Colonic mucosa (tissue), 4 donors: ENCODE measurements around the gene F7. TPM values are rescaled to one million over a fixed set of nuclear protein-coding genes. Genes with fewer than 3 reads are reported as not detected.
"Not testable (repeated sequence)": the region's sequence is repeated elsewhere in the genome, so short reads cannot be mapped to it uniquely, and the experiment has no call there.

Source experiments
- DNase-seq: peaks from one replicate; pipeline ENCODE4 v3.0.0-alpha.2; 2020
- H3K27ac ChIP-seq: fragments of 200-600 bp; one replicate; pipeline ENCODE4 v1.8.0; 2021
- H3K27me3 ChIP-seq: fragments of 200-600 bp; one replicate; pipeline ENCODE4 v1.8.0; 2021
- H3K36me3 ChIP-seq: fragments of 200-600 bp; one replicate; pipeline ENCODE4 v1.8.0; 2021
- H3K4me1 ChIP-seq: fragments of 200-600 bp; one replicate; pipeline ENCODE4 v1.8.0; 2021; ENCODE audit warnings: mild to moderate bottlenecking
- H3K4me3 ChIP-seq: fragments of 200-600 bp; one replicate; pipeline ENCODE4 v1.8.0; 2021
- H3K9ac ChIP-seq, 2 donors: one replicate each; pipeline ENCODE4 v1.7.0; 2013; ENCODE audit warnings: control low read depth in 2 of 2, low read depth in 2 of 2, low read length in 2 of 2
- H3K9me3 ChIP-seq: fragments of 200-600 bp; one replicate; pipeline ENCODE4 v1.8.0; 2021
- CTCF ChIP-seq: fragments of 200-600 bp; IDR thresholded peaks from one replicate; pipeline ENCODE4 v1.8.0; 2022; ENCODE audit warnings: antibody characterized with exemption, mild to moderate bottlenecking
- intact Hi-C: fragments of 100-400 bp; cut with DNase I; formaldehyde crosslinking; loops from one replicate; pipeline ENCODE4 v1.14.1; 2022
- total RNA-seq, 2 donors: library from RNA; stranded (reverse); fragmentation: NEBNext Ultra II Directional in 1 of 2; extraction: Animal tissue kit (Norgen Biotek cat#: 25700) in 1 of 2; gene quantifications; one replicate each; pipeline ENCODE4 v1.2.1, GENCODE V29; 2021
- donor health status: healthy.
- donor health status: DM: no; HTN: no; CAD: no.
- donor health status: DM: no; HTN: no; CAD: no.

Gene F7
- total RNA-seq, 2 donors from 2014 or later, result 0.11 to 0.12 TPM

- Histone ChIP-seq H3K27ac (no peak overlapping the region), H3K9me3 (no peaks in the 10 kb centered on the region), H3K9ac (no peak overlapping the region), H3K4me1 (no peaks in the 10 kb centered on the region), H3K27me3 (no peaks in the 10 kb centered on the region), H3K4me3 (no peak overlapping the region), H3K36me3 (no peaks in the 10 kb centered on the region)
- intact Hi-C loops, result no loop called here
- DNase-seq, result no peak
- no peak for TF ChIP-seq CTCF
Observed at GRCh38 chr13:113161433-113161832, 55.8 kb downstream of the F7 start.

- H3K9ac ChIP-seq, H3K4me3 ChIP-seq, H3K27me3 ChIP-seq, H3K4me1 ChIP-seq, intact Hi-C loops, H3K36me3 ChIP-seq, H3K27ac ChIP-seq, H3K9me3 ChIP-seq, DNase-seq: not testable (repeated sequence)
Observed at GRCh38 chr13:113161975-113162374, 56.4 kb downstream of the F7 start.

GRCh38 chr13:113162783-113163685, 57.4 kb downstream of the F7 start:
- H3K27me3 ChIP-seq, result no peaks in the 10 kb centered on the region
- DNase-seq, result no peak
- H3K9ac ChIP-seq, result no peak overlapping the region
- intact Hi-C loops, result no loop called here
- no peak for TF ChIP-seq CTCF
- no peaks in the 10 kb centered on the region for H3K4me1 ChIP-seq
- H3K36me3 ChIP-seq, result no peaks in the 10 kb centered on the region
- no peak overlapping the region for H3K27ac ChIP-seq
- no peaks in the 10 kb centered on the region for H3K9me3 ChIP-seq
- H3K4me3 ChIP-seq, result no peak overlapping the region

- no peak for TF ChIP-seq CTCF
- no peaks in the 10 kb centered on the region for H3K36me3 ChIP-seq
- DNase-seq, result no peak
- H3K9me3 ChIP-seq, result no peaks in the 10 kb centered on the region
- no peaks in the 10 kb centered on the region for H3K27me3 ChIP-seq
- H3K27ac ChIP-seq, result no peak overlapping the region
- no peak overlapping the region for H3K9ac ChIP-seq
- intact Hi-C loops, result no loop called here
- no peaks in the 10 kb centered on the region for H3K4me1 ChIP-seq
- no peak overlapping the region for H3K4me3 ChIP-seq
Observed at GRCh38 chr13:113164492-113164891, 58.9 kb downstream of the F7 start.

- H3K9me3 ChIP-seq, result no peaks in the 10 kb centered on the region
- TF ChIP-seq CTCF, result no peak
- no peak overlapping the region for H3K27ac ChIP-seq
- no peaks in the 10 kb centered on the region for H3K4me1 ChIP-seq
- no peaks in the 10 kb centered on the region for H3K27me3 ChIP-seq
- intact Hi-C loops, result no loop called here
- H3K36me3 ChIP-seq, result no peaks in the 10 kb centered on the region
- no peak overlapping the region for H3K4me3 ChIP-seq
- no peak for DNase-seq
- H3K9ac ChIP-seq, result peak overlapping the region in 1 of 2 donors; percentile 34
Observed at GRCh38 chr13:113166266-113166665, 60.7 kb downstream of the F7 start.

GRCh38 chr13:113166681-113167080, 61.1 kb downstream of the F7 start:
- Histone ChIP-seq H3K4me3 (no peak overlapping the region), H3K27me3 (no peaks in the 10 kb centered on the region), H3K4me1 (no peaks in the 10 kb centered on the region), H3K27ac (no peak overlapping the region), H3K9me3 (no peaks in the 10 kb centered on the region), H3K36me3 (no peaks in the 10 kb centered on the region), H3K9ac (peak overlapping the region in 1 of 2 donors; percentile 34)
- intact Hi-C loops, result no loop called here
- no peak for DNase-seq
- TF ChIP-seq CTCF, result no peak
